ENCODE data around the gene LTBP3. TPM values are rescaled to one million over a fixed set of nuclear protein-coding genes. Genes with fewer than 3 reads are reported as not detected.

LTBP3 gene
- total RNA-seq, 1 experiment from 2014 or later, result 248 TPM

DNA sequence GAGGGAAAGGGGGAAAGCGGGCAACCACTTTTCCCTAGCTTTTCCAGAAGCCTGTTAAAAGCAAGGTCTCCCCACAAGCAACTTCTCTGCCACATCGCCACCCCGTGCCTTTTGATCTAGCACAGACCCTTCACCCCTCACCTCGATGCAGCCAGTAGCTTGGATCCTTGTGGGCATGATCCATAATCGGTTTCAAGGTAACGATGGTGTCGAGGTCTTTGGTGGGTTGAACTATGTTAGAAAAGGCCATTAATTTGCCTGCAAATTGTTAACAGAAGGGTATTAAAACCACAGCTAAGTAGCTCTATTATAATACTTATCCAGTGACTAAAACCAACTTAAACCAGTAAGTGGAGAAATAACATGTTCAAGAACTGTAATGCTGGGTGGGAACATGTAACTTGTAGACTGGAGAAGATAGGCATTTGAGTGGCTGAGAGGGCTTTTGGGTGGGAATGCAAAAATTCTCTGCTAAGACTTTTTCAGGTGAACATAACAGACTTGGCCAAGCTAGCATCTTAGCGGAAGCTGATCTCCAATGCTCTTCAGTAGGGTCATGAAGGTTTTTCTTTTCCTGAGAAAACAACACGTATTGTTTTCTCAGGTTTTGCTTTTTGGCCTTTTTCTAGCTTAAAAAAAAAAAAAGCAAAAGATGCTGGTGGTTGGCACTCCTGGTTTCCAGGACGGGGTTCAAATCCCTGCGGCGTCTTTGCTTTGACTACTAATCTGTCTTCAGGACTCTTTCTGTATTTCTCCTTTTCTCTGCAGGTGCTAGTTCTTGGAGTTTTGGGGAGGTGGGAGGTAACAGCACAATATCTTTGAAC lies 52.5 kb downstream of the LTBP3 start:
- ChIA-PET RAD21 (ENCODE audit: low non-redundant PET in 1 of 2, low total read pairs in 2 of 2, uncharacterized antibody in 2 of 2, unreplicated experiment in 2 of 2) (interaction anchor here in 1 of 2 experiments (1.5 kb wide), 1 partner anchor 34 kb away, joined by 3 read pairs; no protein-coding TSS in a partner anchor), POLR2A (interaction anchor here (0.5 to 26.7 kb wide), 26 partner anchors 8 to 357 kb away, joined by 3 to 1499 read pairs (median 6); partner anchors contain the start of genes CDC42EP2, DPF2, MALAT1 and NEAT1), CTCF (interaction anchor here (0.8 to 6.1 kb wide), 3 partner anchors 34 to 89 kb away, joined by 3 to 31 read pairs (median 10); no protein-coding TSS in a partner anchor)
- Histone ChIP-seq H4K20me1 (ENCODE audit: insufficient read depth) (peaks cover 54% of the 10 kb centered on the region), H3K4me3 (replicated peaks in 1 of 2; ENCODE audit: low read depth in 1 of 2, low read length in 2 of 2) (peak overlapping the region; percentile 1 to 10; a peak in 2 of 4 replicates), H3K27me3 (ENCODE audit: insufficient read depth, low read length) (no peaks in the 10 kb centered on the region), H3K9ac (ENCODE audit: low read length) (peak overlapping the region; percentile 29), H2AFZ (ENCODE audit: low read depth, low read length, poor library complexity, severe bottlenecking) (no peak overlapping the region), H3K4me1 (ENCODE audit: control insufficient read depth in 1 of 2, insufficient read depth in 2 of 2, low read length in 2 of 2) (peaks cover 50 to 87% of the 10 kb centered on the region in 2 experiments), H3K9me2 (ENCODE audit: insufficient read depth) (no peaks in the 10 kb centered on the region), H3K9me3 (ENCODE audit: control insufficient read depth in 1 of 2, insufficient read depth in 1 of 2, low read depth in 1 of 2, low read length in 2 of 2) (no peaks in the 10 kb centered on the region), H3K27ac (ENCODE audit: low read depth, low read length) (peak overlapping the region; percentile 83), H3K36me3 (ENCODE audit: control insufficient read depth in 1 of 2, insufficient read depth in 2 of 2, low read length in 2 of 2) (peaks cover 48 to 50% of the 10 kb centered on the region in 2 experiments), H3K79me2 (ENCODE audit: insufficient read depth, low read length) (peaks cover 60% of the 10 kb centered on the region), H3K4me2 (ENCODE audit: low read length) (peak overlapping the region; percentile 85)
- no peak for TF ChIP-seq JUND (IDR thresholded peaks at IDR 0.05)
- TF ChIP-seq POLR2AphosphoS5 (IDR thresholded peaks at IDR 0.05; ENCODE audit: low read depth, low read length), result peak; percentile 68
- DNase-seq (ENCODE audit: low read depth, low spot score) (no peak), ATAC-seq (no peak)
- intact Hi-C loops (cut with micrococcal nuclease), result loop anchor here (2.0 to 5.0 kb wide), 2 partner anchors 33 to 123 kb away; partner anchors contain the start of gene SLC25A45
- BruUV-seq (replicated peaks), result no TSS peak

DNA sequence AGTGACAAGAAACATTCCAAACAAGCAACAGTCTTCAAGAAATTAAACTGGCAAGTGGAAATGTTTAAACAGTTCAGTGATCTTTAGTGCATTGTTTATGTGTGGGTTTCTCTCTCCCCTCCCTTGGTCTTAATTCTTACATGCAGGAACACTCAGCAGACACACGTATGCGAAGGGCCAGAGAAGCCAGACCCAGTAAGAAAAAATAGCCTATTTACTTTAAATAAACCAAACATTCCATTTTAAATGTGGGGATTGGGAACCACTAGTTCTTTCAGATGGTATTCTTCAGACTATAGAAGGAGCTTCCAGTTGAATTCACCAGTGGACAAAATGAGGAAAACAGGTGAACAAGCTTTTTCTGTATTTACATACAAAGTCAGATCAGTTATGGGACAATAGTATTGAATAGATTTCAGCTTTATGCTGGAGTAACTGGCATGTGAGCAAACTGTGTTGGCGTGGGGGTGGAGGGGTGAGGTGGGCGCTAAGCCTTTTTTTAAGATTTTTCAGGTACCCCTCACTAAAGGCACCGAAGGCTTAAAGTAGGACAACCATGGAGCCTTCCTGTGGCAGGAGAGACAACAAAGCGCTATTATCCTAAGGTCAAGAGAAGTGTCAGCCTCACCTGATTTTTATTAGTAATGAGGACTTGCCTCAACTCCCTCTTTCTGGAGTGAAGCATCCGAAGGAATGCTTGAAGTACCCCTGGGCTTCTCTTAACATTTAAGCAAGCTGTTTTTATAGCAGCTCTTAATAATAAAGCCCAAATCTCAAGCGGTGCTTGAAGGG lies 53.3 kb downstream of the LTBP3 start:
- TSS peak; percentile 0 for BruUV-seq (replicated peaks)
- H4K20me1 ChIP-seq (ENCODE audit: insufficient read depth), result peaks cover 62% of the 10 kb centered on the region

More for the DNA sequence above, 53.3 kb downstream of the LTBP3 start:
- DNase-seq (ENCODE audit: low read depth, low spot score) (no peak), ATAC-seq (no peak)
- H2AFZ ChIP-seq (ENCODE audit: low read depth, low read length, poor library complexity, severe bottlenecking), result no peak overlapping the region
- H3K9me2 ChIP-seq (ENCODE audit: insufficient read depth), result no peaks in the 10 kb centered on the region
- peaks cover 50 to 57% of the 10 kb centered on the region in 2 experiments for H3K36me3 ChIP-seq (ENCODE audit: control insufficient read depth in 1 of 2, insufficient read depth in 2 of 2, low read length in 2 of 2)
- ChIA-PET CTCF (interaction anchor here (0.8 to 6.1 kb wide), 3 partner anchors 33 to 89 kb away, joined by 3 to 31 read pairs (median 10); no protein-coding TSS in a partner anchor), RAD21 (ENCODE audit: low non-redundant PET in 1 of 2, low total read pairs in 2 of 2, uncharacterized antibody in 2 of 2, unreplicated experiment in 2 of 2) (no interaction called here), POLR2A (interaction anchor here (0.7 to 26.7 kb wide), 15 partner anchors 7 to 256 kb away, joined by 3 to 1499 read pairs (median 6); partner anchors contain the start of genes CDC42EP2, DPF2, MALAT1 and NEAT1)
- H3K4me2 ChIP-seq (ENCODE audit: low read length), result peak overlapping the region; percentile 85
- TF ChIP-seq SRF (IDR thresholded peaks at IDR 0.05; ENCODE audit: low read depth), result no peak
- TF ChIP-seq POLR2AphosphoS5 (IDR thresholded peaks at IDR 0.05; ENCODE audit: low read depth, low read length), result peak; percentile 67
- TF ChIP-seq, protein P1, sequence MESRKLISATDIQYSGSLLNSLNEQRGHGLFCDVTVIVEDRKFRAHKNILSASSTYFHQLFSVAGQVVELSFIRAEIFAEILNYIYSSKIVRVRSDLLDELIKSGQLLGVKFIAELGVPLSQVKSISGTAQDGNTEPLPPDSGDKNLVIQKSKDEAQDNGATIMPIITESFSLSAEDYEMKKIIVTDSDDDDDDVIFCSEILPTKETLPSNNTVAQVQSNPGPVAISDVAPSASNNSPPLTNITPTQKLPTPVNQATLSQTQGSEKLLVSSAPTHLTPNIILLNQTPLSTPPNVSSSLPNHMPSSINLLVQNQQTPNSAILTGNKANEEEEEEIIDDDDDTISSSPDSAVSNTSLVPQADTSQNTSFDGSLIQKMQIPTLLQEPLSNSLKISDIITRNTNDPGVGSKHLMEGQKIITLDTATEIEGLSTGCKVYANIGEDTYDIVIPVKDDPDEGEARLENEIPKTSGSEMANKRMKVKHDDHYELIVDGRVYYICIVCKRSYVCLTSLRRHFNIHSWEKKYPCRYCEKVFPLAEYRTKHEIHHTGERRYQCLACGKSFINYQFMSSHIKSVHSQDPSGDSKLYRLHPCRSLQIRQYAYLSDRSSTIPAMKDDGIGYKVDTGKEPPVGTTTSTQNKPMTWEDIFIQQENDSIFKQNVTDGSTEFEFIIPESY (IDR thresholded peaks at IDR 0.05; ENCODE audit: extremely low read depth, insufficient replicate concordance, low read length), result peak; percentile 2
- H3K27ac ChIP-seq (ENCODE audit: low read depth, low read length), result peak overlapping the region; percentile 83
- H3K9ac ChIP-seq (ENCODE audit: low read length), result peak overlapping the region; percentile 29
- peaks cover 68% of the 10 kb centered on the region for H3K79me2 ChIP-seq (ENCODE audit: insufficient read depth, low read length)
- intact Hi-C loops (cut with micrococcal nuclease), result loop anchor here (5.0 kb wide), 1 partner anchor 123 kb away; the partner anchor contains the start of gene SLC25A45
- H3K4me1 ChIP-seq (ENCODE audit: control insufficient read depth in 1 of 2, insufficient read depth in 2 of 2, low read length in 2 of 2), result peaks cover 50 to 89% of the 10 kb centered on the region in 2 experiments
- H3K9me3 ChIP-seq (ENCODE audit: control insufficient read depth in 1 of 2, insufficient read depth in 1 of 2, low read depth in 1 of 2, low read length in 2 of 2), result no peaks in the 10 kb centered on the region
- no peaks in the 10 kb centered on the region for H3K27me3 ChIP-seq (ENCODE audit: insufficient read depth, low read length)
- peak overlapping the region; percentile 6 to 10; a peak in 3 of 4 replicates for H3K4me3 ChIP-seq (replicated peaks in 1 of 2; ENCODE audit: low read depth in 1 of 2, low read length in 2 of 2)

Measured in HCT116 (cell line).